Osteoblast (primary cell): ENCODE data around the gene WIPF1. TPM values are rescaled to one million over a fixed set of nuclear protein-coding genes. Genes with fewer than 3 reads are reported as not detected.

Experiments
- DNase-seq: peaks from one replicate; pipeline ENCODE4 v3.0.0; 2011; ENCODE audit warnings: low spot score, mixed read lengths; ENCODE audit not compliant: insufficient read length; ENCODE audit errors: missing footprints
- H2AFZ ChIP-seq: 2 replicates; pipeline ENCODE4 v1.6.0; 2011; ENCODE audit warnings: mild to moderate bottlenecking, low read length
- H3K27ac ChIP-seq: 2 replicates; pipeline ENCODE4 v1.5.1; 2011; ENCODE audit warnings: mild to moderate bottlenecking, low read depth, low read length, moderate library complexity
- H3K27me3 ChIP-seq: 2 replicates; pipeline ENCODE4 v1.6.0; 2012; ENCODE audit warnings: mild to moderate bottlenecking, control low read depth, inconsistent platforms, low read length, moderate library complexity; ENCODE audit not compliant: insufficient read depth
- H3K36me3 ChIP-seq: 2 replicates; pipeline ENCODE4 v1.5.1; 2011; ENCODE audit warnings: mild to moderate bottlenecking, low read length, control low read depth, moderate library complexity; ENCODE audit not compliant: insufficient read depth
- H3K4me1 ChIP-seq: 2 replicates; pipeline ENCODE4 v1.5.1; 2011; ENCODE audit warnings: mild to moderate bottlenecking, low read length, control low read depth, moderate library complexity; ENCODE audit not compliant: insufficient read depth
- H3K4me2 ChIP-seq: 2 replicates; pipeline ENCODE4 v1.6.0; 2011; ENCODE audit warnings: mild to moderate bottlenecking, low read length; ENCODE audit not compliant: insufficient read depth
- H3K4me3 ChIP-seq: fragments of 200-600 bp; sonication (generic); 3 replicates; pipeline ENCODE4 v1.5.1; 2012; ENCODE audit warnings: mild to moderate bottlenecking, low read length, inconsistent platforms; ENCODE audit not compliant: insufficient read depth
- H3K79me2 ChIP-seq: 2 replicates; pipeline ENCODE4 v1.6.0; 2012; ENCODE audit warnings: mild to moderate bottlenecking, low read length, control low read depth, inconsistent platforms; ENCODE audit not compliant: insufficient read depth
- H3K9me3 ChIP-seq: 2 replicates; pipeline ENCODE4 v1.5.1; 2011; ENCODE audit warnings: low read depth, low read length, control low read depth
- H4K20me1 ChIP-seq: 2 replicates; pipeline ENCODE4 v1.6.0; 2012; ENCODE audit warnings: mild to moderate bottlenecking, low read length, control low read depth; ENCODE audit not compliant: insufficient read depth
- total RNA-seq: library from RNA; depleted of rRNA; stranded (reverse); fragments of >200 nt; gene quantifications from 2 replicates; pipeline ENCODE4 v1.2.3, GENCODE V29; 2012
- TF ChIP-seq, protein P1 (sequence below): IDR thresholded peaks from 2 replicates; pipeline ENCODE4 v1.5.1; 2011; ENCODE audit warnings: mild to moderate bottlenecking, low read depth, low read length, moderate library complexity; ENCODE audit errors: extremely low read depth

WIPF1 gene
- total RNA-seq, 1 donor = 17.7 TPM

DNA sequence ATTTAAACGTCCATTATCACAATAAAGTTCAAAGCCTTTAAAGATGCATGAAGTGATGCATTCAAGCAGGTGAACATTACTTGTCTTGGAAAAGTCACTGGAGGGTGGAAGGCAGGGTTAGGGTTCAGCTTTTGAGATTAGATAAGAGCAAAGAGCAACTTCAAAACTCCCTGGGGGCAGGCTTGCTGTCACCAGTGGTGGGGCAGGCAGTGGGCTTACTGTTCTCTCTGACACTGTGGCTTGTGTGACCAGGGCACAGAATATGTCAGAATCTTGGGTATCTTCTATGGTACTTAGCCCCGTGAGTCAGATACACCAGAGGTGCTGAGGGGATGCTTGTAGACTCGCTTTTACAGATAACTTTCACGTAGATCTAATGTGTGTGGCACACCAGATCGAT, 52.8 kb downstream of the WIPF1 start:
- H3K9me3 ChIP-seq = no peaks in the 10 kb centered on the region
- no peak for DNase-seq
- no peaks in the 10 kb centered on the region for H3K79me2 ChIP-seq
- H3K4me3 ChIP-seq = no peak overlapping the region
- no peaks in the 10 kb centered on the region for H3K36me3 ChIP-seq
- H4K20me1 ChIP-seq = no peaks in the 10 kb centered on the region
- TF ChIP-seq, protein P1, sequence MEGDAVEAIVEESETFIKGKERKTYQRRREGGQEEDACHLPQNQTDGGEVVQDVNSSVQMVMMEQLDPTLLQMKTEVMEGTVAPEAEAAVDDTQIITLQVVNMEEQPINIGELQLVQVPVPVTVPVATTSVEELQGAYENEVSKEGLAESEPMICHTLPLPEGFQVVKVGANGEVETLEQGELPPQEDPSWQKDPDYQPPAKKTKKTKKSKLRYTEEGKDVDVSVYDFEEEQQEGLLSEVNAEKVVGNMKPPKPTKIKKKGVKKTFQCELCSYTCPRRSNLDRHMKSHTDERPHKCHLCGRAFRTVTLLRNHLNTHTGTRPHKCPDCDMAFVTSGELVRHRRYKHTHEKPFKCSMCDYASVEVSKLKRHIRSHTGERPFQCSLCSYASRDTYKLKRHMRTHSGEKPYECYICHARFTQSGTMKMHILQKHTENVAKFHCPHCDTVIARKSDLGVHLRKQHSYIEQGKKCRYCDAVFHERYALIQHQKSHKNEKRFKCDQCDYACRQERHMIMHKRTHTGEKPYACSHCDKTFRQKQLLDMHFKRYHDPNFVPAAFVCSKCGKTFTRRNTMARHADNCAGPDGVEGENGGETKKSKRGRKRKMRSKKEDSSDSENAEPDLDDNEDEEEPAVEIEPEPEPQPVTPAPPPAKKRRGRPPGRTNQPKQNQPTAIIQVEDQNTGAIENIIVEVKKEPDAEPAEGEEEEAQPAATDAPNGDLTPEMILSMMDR = no peak
- no peak overlapping the region for H3K27ac ChIP-seq
- H3K27me3 ChIP-seq = peaks cover 10% of the 10 kb centered on the region
- H2AFZ ChIP-seq = no peak overlapping the region
- H3K4me2 ChIP-seq = no peak overlapping the region
- no peaks in the 10 kb centered on the region for H3K4me1 ChIP-seq

DNA sequence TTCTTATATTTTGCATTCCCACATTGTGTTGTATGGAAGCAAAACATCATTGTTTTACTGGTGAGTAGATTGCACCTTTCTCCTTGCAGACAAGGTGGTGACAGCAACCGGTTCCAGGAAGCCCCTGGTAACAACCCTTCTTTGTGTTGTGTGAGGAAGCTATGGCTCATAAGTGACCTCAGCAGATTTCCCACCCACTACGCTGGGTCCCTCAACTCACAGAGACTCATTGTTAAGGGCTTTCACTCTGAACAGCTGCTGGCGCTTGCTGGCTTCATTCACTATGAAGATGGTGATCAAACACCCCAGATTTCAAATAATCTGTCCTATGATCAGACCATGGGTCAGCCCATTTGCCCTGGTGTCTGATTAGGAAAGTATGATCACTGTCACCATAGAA, 53.4 kb downstream of the WIPF1 start:
- Histone ChIP-seq H3K36me3 (no peaks in the 10 kb centered on the region), H3K27me3 (peaks cover 10% of the 10 kb centered on the region), H4K20me1 (no peaks in the 10 kb centered on the region), H3K79me2 (no peaks in the 10 kb centered on the region), H3K4me1 (no peaks in the 10 kb centered on the region), H2AFZ (no peak overlapping the region), H3K27ac (no peak overlapping the region), H3K9me3 (no peaks in the 10 kb centered on the region), H3K4me2 (no peak overlapping the region), H3K4me3 (no peak overlapping the region)
- no peak for DNase-seq
- TF ChIP-seq, protein P1 = no peak

DNA sequence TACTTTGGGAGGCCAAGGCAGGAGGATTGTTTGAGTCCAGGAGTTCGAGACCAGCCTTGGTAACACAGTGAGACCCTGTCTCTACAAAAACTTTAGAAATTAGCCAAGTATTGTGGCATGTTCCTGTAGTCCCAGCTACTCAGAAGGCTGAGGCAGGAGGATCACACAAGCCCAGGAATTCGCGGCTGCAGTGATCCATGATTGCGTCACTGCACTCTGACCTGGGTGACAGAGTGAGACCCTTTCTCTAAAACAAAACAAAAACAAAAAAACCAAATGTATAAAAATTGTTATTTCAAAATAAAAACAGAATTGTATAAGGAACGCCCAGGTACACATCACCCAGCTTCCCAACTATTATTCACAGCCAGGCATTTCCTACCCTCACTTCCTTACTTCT, 56.7 kb downstream of the WIPF1 start:
- H4K20me1 ChIP-seq = no peaks in the 10 kb centered on the region
- H3K4me2 ChIP-seq = no peak overlapping the region
- TF ChIP-seq, protein P1 = no peak
- no peaks in the 10 kb centered on the region for H3K36me3 ChIP-seq
- peaks cover 10% of the 10 kb centered on the region for H3K27me3 ChIP-seq
- DNase-seq = no peak
- H2AFZ ChIP-seq = no peak overlapping the region
- H3K4me3 ChIP-seq = no peak overlapping the region
- no peaks in the 10 kb centered on the region for H3K9me3 ChIP-seq
- H3K79me2 ChIP-seq = no peaks in the 10 kb centered on the region
- H3K4me1 ChIP-seq = no peaks in the 10 kb centered on the region
- no peak overlapping the region for H3K27ac ChIP-seq

DNA sequence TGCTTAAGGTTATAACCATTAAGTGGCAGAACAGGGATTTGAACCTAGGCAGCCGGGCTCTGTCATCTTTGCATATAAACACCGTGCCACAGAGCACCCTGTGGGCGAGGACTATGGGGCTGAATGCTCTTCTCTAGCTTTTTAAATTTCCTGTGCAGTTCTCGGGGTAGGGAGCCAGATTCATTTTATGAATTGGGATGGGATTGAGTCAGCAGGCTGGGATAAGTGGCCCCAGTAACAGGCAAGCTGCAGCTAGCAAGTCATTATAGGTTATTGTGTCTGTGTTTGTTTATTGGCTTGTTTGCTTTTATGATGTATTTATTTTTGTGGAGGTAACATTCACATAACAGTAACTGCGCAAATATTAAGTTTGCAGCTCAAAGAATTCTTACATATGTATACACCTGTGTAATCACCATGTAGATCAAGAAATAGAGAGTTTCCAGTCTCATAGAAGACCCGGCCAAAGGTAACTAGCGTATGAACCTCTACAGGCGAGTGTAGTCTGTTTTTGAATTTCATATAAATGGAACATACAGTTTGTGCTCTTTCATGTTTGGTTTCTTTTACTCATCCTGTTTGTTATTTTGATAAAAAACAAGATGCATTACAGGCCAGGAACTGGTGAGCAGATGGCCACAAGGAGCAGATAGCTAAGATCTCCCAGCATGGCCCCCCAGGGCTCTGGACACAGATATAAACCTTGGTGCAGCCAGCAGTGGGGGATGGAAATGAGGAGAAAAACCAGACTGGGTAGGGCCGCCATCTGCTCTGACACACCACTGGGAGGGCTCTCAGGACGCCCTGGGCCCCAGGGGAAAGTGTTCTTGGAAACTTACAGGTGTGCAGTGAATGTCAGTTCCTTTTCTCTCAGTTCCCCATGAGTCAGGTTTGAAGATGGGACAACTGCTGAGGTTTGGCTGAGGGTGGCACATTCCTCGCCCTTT, 61.6 kb downstream of the WIPF1 start:
- H3K27ac ChIP-seq = no peak overlapping the region
- no peaks in the 10 kb centered on the region for H3K79me2 ChIP-seq
- TF ChIP-seq, protein P1 = no peak
- no peak overlapping the region for H3K4me3 ChIP-seq
- H3K4me1 ChIP-seq = no peaks in the 10 kb centered on the region
- no peaks in the 10 kb centered on the region for H3K9me3 ChIP-seq
- no peak overlapping the region for H3K4me2 ChIP-seq
- no peak for DNase-seq
- no peaks in the 10 kb centered on the region for H3K36me3 ChIP-seq
- no peak overlapping the region for H2AFZ ChIP-seq
- H3K27me3 ChIP-seq = no peaks in the 10 kb centered on the region
- H4K20me1 ChIP-seq = no peaks in the 10 kb centered on the region
